Ecto neural progenitor cell (in vitro differentiated cells): ENCODE results near the gene VSIG10L2.
A peak's percentile ranks its signal among the peaks of the same experiment; 100 is the strongest.
"Not testable (repeated sequence)": the region's sequence is repeated elsewhere in the genome, so short reads cannot be mapped to it uniquely, and the experiment has no call there.

Source experiments
- DNase-seq: peaks from one replicate; pipeline ENCODE4 v3.0.0-alpha.2; 2018; ENCODE audit warnings: low spot score

The VSIG10L2 gene

GRCh38 chr11:125945797-125946520, at the start of gene VSIG10L2:
Gene VSIG10L2 (plus strand): TSS chr11:125946044. CDS start chr11:125946056, 12 bp downstream.
- no peak for DNase-seq

GRCh38 chr11:125901872-125902271, 44.0 kb upstream of the VSIG10L2 start:
- DNase-seq: no peak

- no peak for DNase-seq
Observed at GRCh38 chr11:125902277-125902926, 43.4 kb upstream of the VSIG10L2 start.

- peak; percentile 90 for DNase-seq
Observed at GRCh38 chr11:125902927-125903710, 42.7 kb upstream of the VSIG10L2 start, which contains the start of gene PUS3. Gene PUS3 (minus strand): TSS chr11:125903206. CDS start chr11:125896284, 6,922 bp downstream.

GRCh38 chr11:125903711-125904659, 41.9 kb upstream of the VSIG10L2 start, which contains the start of gene DDX25:
Gene DDX25 (plus strand): TSS chr11:125904508. CDS start chr11:125904518, 10 bp downstream.
- DNase-seq: peak; percentile 83

- DNase-seq: no peak
Observed at GRCh38 chr11:125904678-125905077, 41.2 kb upstream of the VSIG10L2 start.

GRCh38 chr11:125910226-125910849, 35.5 kb upstream of the VSIG10L2 start:
- no peak for DNase-seq

- DNase-seq: not testable (repeated sequence)
Observed at GRCh38 chr11:125914601-125915000, 31.2 kb upstream of the VSIG10L2 start.

- no peak for DNase-seq
Observed at GRCh38 chr11:125916683-125917347, 29.0 kb upstream of the VSIG10L2 start.

- DNase-seq: no peak
Observed at GRCh38 chr11:125918140-125918840, 27.6 kb upstream of the VSIG10L2 start.

- DNase-seq: no peak
Observed at GRCh38 chr11:125921042-125921441, 24.8 kb upstream of the VSIG10L2 start.

GRCh38 chr11:125922156-125922555, 23.7 kb upstream of the VSIG10L2 start:
- DNase-seq: no peak

GRCh38 chr11:125923012-125923579, 22.7 kb upstream of the VSIG10L2 start:
- peak; percentile 70 for DNase-seq

- DNase-seq: no peak
Observed at GRCh38 chr11:125923633-125924032, 22.2 kb upstream of the VSIG10L2 start.

GRCh38 chr11:125924384-125925007, 21.3 kb upstream of the VSIG10L2 start:
- DNase-seq: no peak

GRCh38 chr11:125925247-125925740, 20.6 kb upstream of the VSIG10L2 start:
- DNase-seq: no peak

- DNase-seq: no peak
Observed at GRCh38 chr11:125925804-125926203, 20.0 kb upstream of the VSIG10L2 start.

- DNase-seq: no peak
Observed at GRCh38 chr11:125926682-125927081, 19.2 kb upstream of the VSIG10L2 start.
